GM23338 (cell line): ENCODE results near the gene B3GALT2. TPM values are rescaled to one million over a fixed set of nuclear protein-coding genes. Genes with fewer than 3 reads are reported as not detected.
A peak's percentile ranks its signal among the peaks of the same experiment; 100 is the strongest.

Experiments used
- ATAC-seq: fragments of 200-7000 bp; cut with Tn5 transposase; 3 replicates; pipeline ENCODE4 v1.9.1; 2020
- DNase-seq: peaks from one replicate; pipeline ENCODE4 v3.0.0-alpha.2; 2015; ENCODE audit warnings: low spot score
- H2AFZ ChIP-seq: fragments of 200-600 bp; sonication (generic); 2 replicates; pipeline ENCODE4 v1.8.0; 2016; ENCODE audit warnings: antibody characterized with exemption, mild to moderate bottlenecking, moderate library complexity
- H3F3A ChIP-seq: fragments of 200-600 bp; sonication (generic); replicated peaks from 2 replicates; pipeline ENCODE4 v1.8.0; 2017; ENCODE audit warnings: antibody characterized with exemption, mixed run types, low read depth
- H3K27ac ChIP-seq: fragments of 200-600 bp; sonication (generic); 2 replicates; pipeline ENCODE4 v1.6.1; 2016; ENCODE audit warnings: low read depth
- H3K27me3 ChIP-seq: fragments of 200-600 bp; sonication (generic); 2 replicates; pipeline ENCODE4 v1.8.0; 2016; ENCODE audit warnings: mild to moderate bottlenecking, mixed run types, moderate library complexity; ENCODE audit not compliant: insufficient read depth
- H3K36me3 ChIP-seq: fragments of 200-600 bp; sonication (generic); 2 replicates; pipeline ENCODE4 v1.8.0; 2016; ENCODE audit warnings: mild to moderate bottlenecking; ENCODE audit not compliant: insufficient read depth
- H3K4me1 ChIP-seq: fragments of 200-600 bp; sonication (generic); 2 replicates; pipeline ENCODE4 v1.8.0; 2016; ENCODE audit warnings: mild to moderate bottlenecking, moderate library complexity; ENCODE audit not compliant: insufficient read depth
- H3K4me2 ChIP-seq: fragments of 200-600 bp; sonication (generic); 2 replicates; pipeline ENCODE4 v1.7.1; 2017; ENCODE audit warnings: mixed run types
- H3K4me3 ChIP-seq: fragments of 200-600 bp; sonication (generic); 2 replicates; pipeline ENCODE4 v1.6.1; 2016; ENCODE audit warnings: mixed run types
- H3K79me2 ChIP-seq: fragments of 200-600 bp; sonication (generic); replicated peaks from 2 replicates; pipeline ENCODE4 v1.8.0; 2017; ENCODE audit warnings: mild to moderate bottlenecking; ENCODE audit not compliant: insufficient read depth
- H3K9me2 ChIP-seq: fragments of 200-600 bp; sonication (generic); 2 replicates; pipeline ENCODE4 v1.8.0; 2017; ENCODE audit not compliant: insufficient read depth
- H4K20me1 ChIP-seq: fragments of 200-600 bp; sonication (generic); replicated peaks from 2 replicates; pipeline ENCODE4 v1.8.0; 2017; ENCODE audit warnings: mild to moderate bottlenecking; ENCODE audit not compliant: insufficient read depth
- H3K27ac Mint-ChIP-seq: 2 replicates; pipeline ENCODE4 v1.8.0; 2020; ENCODE audit warnings: inconsistent platforms, mild to moderate bottlenecking, moderate library complexity, mixed read lengths
- H3K27me3 Mint-ChIP-seq: 3 replicates; pipeline ENCODE4 v1.8.0; 2022; ENCODE audit warnings: low read depth, mild to moderate bottlenecking, moderate library complexity, mixed read lengths, inconsistent platforms; ENCODE audit not compliant: insufficient read depth, poor library complexity
- H3K36me3 Mint-ChIP-seq: 3 replicates; pipeline ENCODE4 v1.8.0; 2021; ENCODE audit warnings: low read depth, mild to moderate bottlenecking, inconsistent platforms, moderate library complexity, mixed read lengths
- H3K4me1 Mint-ChIP-seq: 3 replicates; pipeline ENCODE4 v1.8.0; 2020; ENCODE audit warnings: mild to moderate bottlenecking, inconsistent platforms, mixed read lengths
- H3K4me3 Mint-ChIP-seq: 3 replicates; pipeline ENCODE4 v1.8.0; 2021; ENCODE audit warnings: moderate library complexity, mild to moderate bottlenecking, inconsistent platforms, mixed read lengths
- H3K9me3 Mint-ChIP-seq: 3 replicates; pipeline ENCODE4 v1.8.0; 2020; ENCODE audit warnings: moderate library complexity, mild to moderate bottlenecking, inconsistent platforms, mixed read lengths
- CREB1 ChIP-seq: fragments of 250-450 bp; sonication (Bioruptor Pico); IDR thresholded peaks from 2 replicates; pipeline ENCODE4 v1.5.0; 2020; ENCODE audit warnings: low read depth, mild to moderate bottlenecking, moderate library complexity
- EZH2 ChIP-seq: fragments of 200-600 bp; sonication (generic); IDR thresholded peaks from one replicate; pipeline ENCODE4 v1.8.0; 2017; ENCODE audit warnings: antibody characterized with exemption, mild to moderate bottlenecking, low read depth; ENCODE audit not compliant: unreplicated experiment
- EZH2phosphoT487 ChIP-seq: fragments of 200-600 bp; sonication (generic); IDR thresholded peaks from one replicate; pipeline ENCODE4 v1.8.1; 2018; ENCODE audit warnings: antibody characterized with exemption; ENCODE audit not compliant: unreplicated experiment
- JUNB ChIP-seq: IDR thresholded peaks from one replicate; pipeline ENCODE4 v1.6.1; 2016; ENCODE audit warnings: antibody characterized with exemption; ENCODE audit not compliant: unreplicated experiment
- NANOG ChIP-seq: IDR thresholded peaks from 2 replicates; pipeline ENCODE4 v1.6.1; 2016; ENCODE audit warnings: antibody characterized with exemption, borderline replicate concordance
- POLR2AphosphoS5 ChIP-seq: IDR thresholded peaks from 2 replicates; pipeline ENCODE4 v1.6.1; 2016; ENCODE audit warnings: antibody characterized with exemption, low read depth
- STAT1 ChIP-seq: IDR thresholded peaks from one replicate; pipeline ENCODE4 v1.6.1; 2016; ENCODE audit warnings: antibody characterized with exemption; ENCODE audit not compliant: unreplicated experiment
- ZNF114 ChIP-seq: fragments of 250-450 bp; sonication (Bioruptor Pico); IDR thresholded peaks from 2 replicates; pipeline ENCODE4 v1.5.0; 2020; ENCODE audit warnings: mild to moderate bottlenecking, moderate library complexity
- ZNF331 ChIP-seq: fragments of 250-450 bp; sonication (Bioruptor Pico); IDR thresholded peaks from 2 replicates; pipeline ENCODE4 v1.5.0; 2020; ENCODE audit warnings: low read depth, mild to moderate bottlenecking, moderate library complexity
- polyA plus RNA-seq: library from polyadenylated mRNA; unstranded; fragments of >200 nt; fragmentation: Nextera tagmentation; extraction: Ambion mirVana; gene quantifications from 2 replicates; pipeline ENCODE4 v1.2.1, GENCODE V29; 2016
- total RNA-seq: library from RNA; depleted of rRNA; stranded (reverse); fragments of >200 nt; shearing (Covaris generic); gene quantifications from 2 replicates; pipeline ENCODE4 v1.2.3, GENCODE V29; 2014
- TF ChIP-seq, protein P1 (sequence below), 2 experiments: fragments of 200-600 bp in 1 of 2; sonication (generic) in 1 of 2; conservative IDR thresholded peaks; 2 replicates each; pipeline versions ENCODE4 v1.5.1 to v1.6.1; 2016 to 2017; ENCODE audit warnings: antibody characterized with exemption in 2 of 2, low read depth in 2 of 2, mild to moderate bottlenecking in 2 of 2, moderate library complexity in 1 of 2
- TF ChIP-seq, protein P2 (sequence below): IDR thresholded peaks from 2 replicates; pipeline ENCODE4 v1.6.1; 2016; ENCODE audit warnings: antibody characterized with exemption
- TF ChIP-seq, protein P3 (sequence below): fragments of 250-450 bp; sonication (Bioruptor Pico); IDR thresholded peaks from 2 replicates; pipeline ENCODE4 v1.5.0; 2020; ENCODE audit warnings: mild to moderate bottlenecking, moderate library complexity

The B3GALT2 gene
- total and polyA plus RNA-seq, 2 experiments from 2014 or later: 1.2 TPM; not detected in 1

DNA sequence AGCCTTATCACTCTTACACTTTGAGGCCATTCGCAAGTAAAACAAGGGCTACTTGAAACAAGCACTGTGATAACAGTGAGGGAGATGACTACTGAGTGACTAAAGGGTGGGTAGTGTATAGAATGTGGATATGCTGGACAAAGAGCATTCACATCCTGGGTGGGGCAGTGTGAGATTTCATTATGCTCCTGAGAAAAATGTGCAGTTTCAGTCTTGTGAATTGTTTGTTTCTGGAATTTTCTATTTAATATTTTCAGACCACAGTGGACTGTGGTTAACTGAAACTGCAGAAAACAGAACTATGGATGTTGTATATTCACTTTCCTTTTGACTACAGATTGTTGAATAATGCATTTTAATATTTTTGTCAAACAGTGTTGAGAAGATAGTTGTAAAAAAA lies 25.1 kb upstream of the B3GALT2 start (continued):
- TF ChIP-seq, protein P1, sequence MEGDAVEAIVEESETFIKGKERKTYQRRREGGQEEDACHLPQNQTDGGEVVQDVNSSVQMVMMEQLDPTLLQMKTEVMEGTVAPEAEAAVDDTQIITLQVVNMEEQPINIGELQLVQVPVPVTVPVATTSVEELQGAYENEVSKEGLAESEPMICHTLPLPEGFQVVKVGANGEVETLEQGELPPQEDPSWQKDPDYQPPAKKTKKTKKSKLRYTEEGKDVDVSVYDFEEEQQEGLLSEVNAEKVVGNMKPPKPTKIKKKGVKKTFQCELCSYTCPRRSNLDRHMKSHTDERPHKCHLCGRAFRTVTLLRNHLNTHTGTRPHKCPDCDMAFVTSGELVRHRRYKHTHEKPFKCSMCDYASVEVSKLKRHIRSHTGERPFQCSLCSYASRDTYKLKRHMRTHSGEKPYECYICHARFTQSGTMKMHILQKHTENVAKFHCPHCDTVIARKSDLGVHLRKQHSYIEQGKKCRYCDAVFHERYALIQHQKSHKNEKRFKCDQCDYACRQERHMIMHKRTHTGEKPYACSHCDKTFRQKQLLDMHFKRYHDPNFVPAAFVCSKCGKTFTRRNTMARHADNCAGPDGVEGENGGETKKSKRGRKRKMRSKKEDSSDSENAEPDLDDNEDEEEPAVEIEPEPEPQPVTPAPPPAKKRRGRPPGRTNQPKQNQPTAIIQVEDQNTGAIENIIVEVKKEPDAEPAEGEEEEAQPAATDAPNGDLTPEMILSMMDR (conservative IDR thresholded peaks at IDR 0.05; ENCODE audit: low read depth in 2 of 2): no peak
- TF ChIP-seq EZH2 (no peak), EZH2phosphoT487 (no peak), ZNF114 (no peak), CREB1 (CRISPR knock-in tag) (no peak), JUNB (no peak), STAT1 (no peak), POLR2AphosphoS5 (no peak), ZNF331 (no peak), NANOG (no peak)
- TF ChIP-seq, protein P2, sequence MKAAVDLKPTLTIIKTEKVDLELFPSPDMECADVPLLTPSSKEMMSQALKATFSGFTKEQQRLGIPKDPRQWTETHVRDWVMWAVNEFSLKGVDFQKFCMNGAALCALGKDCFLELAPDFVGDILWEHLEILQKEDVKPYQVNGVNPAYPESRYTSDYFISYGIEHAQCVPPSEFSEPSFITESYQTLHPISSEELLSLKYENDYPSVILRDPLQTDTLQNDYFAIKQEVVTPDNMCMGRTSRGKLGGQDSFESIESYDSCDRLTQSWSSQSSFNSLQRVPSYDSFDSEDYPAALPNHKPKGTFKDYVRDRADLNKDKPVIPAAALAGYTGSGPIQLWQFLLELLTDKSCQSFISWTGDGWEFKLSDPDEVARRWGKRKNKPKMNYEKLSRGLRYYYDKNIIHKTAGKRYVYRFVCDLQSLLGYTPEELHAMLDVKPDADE: no peak

DNA sequence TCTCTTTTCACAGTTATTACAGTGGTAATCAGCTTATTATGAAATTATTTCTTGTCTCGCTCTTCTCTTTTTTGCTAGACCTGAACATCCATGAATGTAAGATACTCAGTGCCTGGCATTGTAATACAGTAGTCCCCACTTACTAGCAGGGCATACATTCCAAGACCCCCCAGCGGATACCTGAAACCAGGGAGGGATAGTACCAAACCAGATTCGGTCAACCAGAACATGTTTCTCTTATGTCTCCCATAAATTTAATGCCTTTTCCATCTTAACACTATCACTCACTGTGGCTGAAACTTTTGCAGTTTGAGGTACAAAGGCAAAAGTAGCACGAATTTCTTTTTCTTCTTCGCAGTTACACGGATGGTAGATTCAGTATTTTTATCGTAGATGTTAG lies 24.6 kb upstream of the B3GALT2 start:
- H3K4me2 ChIP-seq: no peak overlapping the region
- no peak for ATAC-seq
- 0 out of 2 replicates have a peak overlapping the region, but pooled peaks have one; percentile 21 for H3K27ac Mint-ChIP-seq
- TF ChIP-seq, protein P3, sequence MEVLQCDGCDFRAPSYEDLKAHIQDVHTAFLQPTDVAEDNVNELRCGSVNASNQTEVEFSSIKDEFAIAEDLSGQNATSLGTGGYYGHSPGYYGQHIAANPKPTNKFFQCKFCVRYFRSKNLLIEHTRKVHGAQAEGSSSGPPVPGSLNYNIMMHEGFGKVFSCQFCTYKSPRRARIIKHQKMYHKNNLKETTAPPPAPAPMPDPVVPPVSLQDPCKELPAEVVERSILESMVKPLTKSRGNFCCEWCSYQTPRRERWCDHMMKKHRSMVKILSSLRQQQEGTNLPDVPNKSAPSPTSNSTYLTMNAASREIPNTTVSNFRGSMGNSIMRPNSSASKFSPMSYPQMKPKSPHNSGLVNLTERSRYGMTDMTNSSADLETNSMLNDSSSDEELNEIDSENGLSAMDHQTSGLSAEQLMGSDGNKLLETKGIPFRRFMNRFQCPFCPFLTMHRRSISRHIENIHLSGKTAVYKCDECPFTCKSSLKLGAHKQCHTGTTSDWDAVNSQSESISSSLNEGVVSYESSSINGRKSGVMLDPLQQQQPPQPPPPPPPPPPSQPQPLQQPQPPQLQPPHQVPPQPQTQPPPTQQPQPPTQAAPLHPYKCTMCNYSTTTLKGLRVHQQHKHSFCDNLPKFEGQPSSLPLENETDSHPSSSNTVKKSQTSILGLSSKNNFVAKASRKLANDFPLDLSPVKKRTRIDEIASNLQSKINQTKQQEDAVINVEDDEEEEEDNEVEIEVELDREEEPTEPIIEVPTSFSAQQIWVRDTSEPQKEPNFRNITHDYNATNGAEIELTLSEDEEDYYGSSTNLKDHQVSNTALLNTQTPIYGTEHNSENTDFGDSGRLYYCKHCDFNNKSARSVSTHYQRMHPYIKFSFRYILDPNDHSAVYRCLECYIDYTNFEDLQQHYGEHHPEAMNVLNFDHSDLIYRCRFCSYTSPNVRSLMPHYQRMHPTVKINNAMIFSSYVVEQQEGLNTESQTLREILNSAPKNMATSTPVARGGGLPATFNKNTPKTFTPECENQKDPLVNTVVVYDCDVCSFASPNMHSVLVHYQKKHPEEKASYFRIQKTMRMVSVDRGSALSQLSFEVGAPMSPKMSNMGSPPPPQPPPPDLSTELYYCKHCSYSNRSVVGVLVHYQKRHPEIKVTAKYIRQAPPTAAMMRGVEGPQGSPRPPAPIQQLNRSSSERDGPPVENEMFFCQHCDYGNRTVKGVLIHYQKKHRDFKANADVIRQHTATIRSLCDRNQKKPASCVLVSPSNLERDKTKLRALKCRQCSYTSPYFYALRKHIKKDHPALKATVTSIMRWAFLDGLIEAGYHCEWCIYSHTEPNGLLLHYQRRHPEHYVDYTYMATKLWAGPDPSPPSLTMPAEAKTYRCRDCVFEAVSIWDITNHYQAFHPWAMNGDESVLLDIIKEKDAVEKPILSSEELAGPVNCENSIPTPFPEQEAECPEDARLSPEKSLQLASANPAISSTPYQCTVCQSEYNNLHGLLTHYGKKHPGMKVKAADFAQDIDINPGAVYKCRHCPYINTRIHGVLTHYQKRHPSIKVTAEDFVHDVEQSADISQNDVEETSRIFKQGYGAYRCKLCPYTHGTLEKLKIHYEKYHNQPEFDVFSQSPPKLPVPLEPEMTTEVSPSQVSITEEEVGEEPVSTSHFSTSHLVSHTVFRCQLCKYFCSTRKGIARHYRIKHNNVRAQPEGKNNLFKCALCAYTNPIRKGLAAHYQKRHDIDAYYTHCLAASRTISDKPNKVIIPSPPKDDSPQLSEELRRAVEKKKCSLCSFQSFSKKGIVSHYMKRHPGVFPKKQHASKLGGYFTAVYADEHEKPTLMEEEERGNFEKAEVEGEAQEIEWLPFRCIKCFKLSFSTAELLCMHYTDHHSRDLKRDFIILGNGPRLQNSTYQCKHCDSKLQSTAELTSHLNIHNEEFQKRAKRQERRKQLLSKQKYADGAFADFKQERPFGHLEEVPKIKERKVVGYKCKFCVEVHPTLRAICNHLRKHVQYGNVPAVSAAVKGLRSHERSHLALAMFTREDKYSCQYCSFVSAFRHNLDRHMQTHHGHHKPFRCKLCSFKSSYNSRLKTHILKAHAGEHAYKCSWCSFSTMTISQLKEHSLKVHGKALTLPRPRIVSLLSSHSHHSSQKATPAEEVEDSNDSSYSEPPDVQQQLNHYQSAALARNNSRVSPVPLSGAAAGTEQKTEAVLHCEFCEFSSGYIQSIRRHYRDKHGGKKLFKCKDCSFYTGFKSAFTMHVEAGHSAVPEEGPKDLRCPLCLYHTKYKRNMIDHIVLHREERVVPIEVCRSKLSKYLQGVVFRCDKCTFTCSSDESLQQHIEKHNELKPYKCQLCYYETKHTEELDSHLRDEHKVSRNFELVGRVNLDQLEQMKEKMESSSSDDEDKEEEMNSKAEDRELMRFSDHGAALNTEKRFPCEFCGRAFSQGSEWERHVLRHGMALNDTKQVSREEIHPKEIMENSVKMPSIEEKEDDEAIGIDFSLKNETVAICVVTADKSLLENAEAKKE (CRISPR knock-in tag): no peak
- TF ChIP-seq, protein P2: no peak
- TF ChIP-seq ZNF114 (no peak), POLR2AphosphoS5 (no peak), JUNB (no peak), NANOG (no peak)

More for the DNA sequence above, 24.6 kb upstream of the B3GALT2 start:
- Histone ChIP-seq H3F3A (no peaks in the 10 kb centered on the region), H3K9me2 (no peaks in the 10 kb centered on the region), H2AFZ (no peak overlapping the region), H3K27ac (no peak overlapping the region), H3K4me3 (no peak overlapping the region), H3K27me3 (no peaks in the 10 kb centered on the region), H3K4me1 (peaks cover 8% of the 10 kb centered on the region), H3K79me2 (peaks cover 12% of the 10 kb centered on the region), H3K36me3 (no peaks in the 10 kb centered on the region; the same call in 1 of the 2 replicates), H4K20me1 (no peaks in the 10 kb centered on the region; the same call in 1 of the 2 replicates)
- DNase-seq: no peak
- H3K36me3 Mint-ChIP-seq: peaks cover 40% of the 10 kb centered on the region
- no peak overlapping the region for H3K4me3 Mint-ChIP-seq
- peaks cover 2% of the 10 kb centered on the region for H3K27me3 Mint-ChIP-seq
- H3K9me3 Mint-ChIP-seq: peaks cover 2% of the 10 kb centered on the region; the same call in 1 of the 3 replicates
- peaks cover 17% of the 10 kb centered on the region for H3K4me1 Mint-ChIP-seq
